Activated CD4-positive, alpha-beta T cell treated with anti-CD3 and anti-CD28 coated beads, Interleukin-2, Interleukin-4, amounts not matched to agents 100 ng/mL and 50 ng/mL, durations not matched to agents 16 hours and 8 hours (primary cell): ENCODE data around the gene CDC40.

Experiments
- DNase-seq: peaks from one replicate; pipeline ENCODE4 v3.0.0-alpha.2; 2020; ENCODE audit warnings: low spot score

Gene CDC40

DNA sequence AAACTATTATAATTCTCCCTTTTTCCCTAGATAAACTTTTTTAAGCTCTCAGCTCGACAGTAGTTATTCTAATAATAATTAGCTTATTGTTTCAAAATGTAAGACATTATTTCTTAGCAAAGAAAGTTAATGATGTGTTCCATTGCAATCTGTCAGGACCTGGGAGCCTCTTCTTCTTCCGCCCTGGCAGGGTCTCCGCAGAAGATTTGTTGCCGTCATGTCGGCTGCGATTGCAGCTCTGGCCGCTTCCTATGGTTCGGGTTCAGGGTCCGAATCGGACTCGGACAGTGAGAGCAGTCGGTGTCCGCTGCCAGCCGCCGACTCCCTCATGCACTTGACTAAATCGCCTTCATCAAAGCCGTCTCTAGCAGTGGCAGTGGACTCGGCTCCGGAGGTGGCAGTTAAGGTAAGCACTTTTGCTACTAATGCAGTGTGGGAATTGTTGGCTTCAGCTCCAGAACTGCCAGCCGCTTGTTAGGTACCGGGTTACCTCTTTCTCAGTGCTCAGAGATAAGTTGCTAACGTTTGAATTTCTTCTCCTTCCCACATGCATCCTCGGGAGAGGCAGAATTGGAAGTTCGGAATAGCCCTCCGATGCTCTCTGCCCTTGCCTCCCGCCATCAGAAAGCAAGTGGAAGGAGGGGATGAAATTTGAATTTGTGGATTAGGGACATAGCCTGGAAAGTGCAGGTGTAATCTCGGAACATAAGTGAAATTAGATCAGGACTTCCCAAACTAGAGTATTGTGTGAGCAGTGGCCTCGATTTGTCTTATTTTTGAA lies at the start of gene CDC40:
Gene CDC40 (plus strand): TSS at position 200 of the 781 bp plus-strand sequence. CDS start 18 bp downstream, at position 218.
- DNase-seq, result peak; percentile 62

DNA sequence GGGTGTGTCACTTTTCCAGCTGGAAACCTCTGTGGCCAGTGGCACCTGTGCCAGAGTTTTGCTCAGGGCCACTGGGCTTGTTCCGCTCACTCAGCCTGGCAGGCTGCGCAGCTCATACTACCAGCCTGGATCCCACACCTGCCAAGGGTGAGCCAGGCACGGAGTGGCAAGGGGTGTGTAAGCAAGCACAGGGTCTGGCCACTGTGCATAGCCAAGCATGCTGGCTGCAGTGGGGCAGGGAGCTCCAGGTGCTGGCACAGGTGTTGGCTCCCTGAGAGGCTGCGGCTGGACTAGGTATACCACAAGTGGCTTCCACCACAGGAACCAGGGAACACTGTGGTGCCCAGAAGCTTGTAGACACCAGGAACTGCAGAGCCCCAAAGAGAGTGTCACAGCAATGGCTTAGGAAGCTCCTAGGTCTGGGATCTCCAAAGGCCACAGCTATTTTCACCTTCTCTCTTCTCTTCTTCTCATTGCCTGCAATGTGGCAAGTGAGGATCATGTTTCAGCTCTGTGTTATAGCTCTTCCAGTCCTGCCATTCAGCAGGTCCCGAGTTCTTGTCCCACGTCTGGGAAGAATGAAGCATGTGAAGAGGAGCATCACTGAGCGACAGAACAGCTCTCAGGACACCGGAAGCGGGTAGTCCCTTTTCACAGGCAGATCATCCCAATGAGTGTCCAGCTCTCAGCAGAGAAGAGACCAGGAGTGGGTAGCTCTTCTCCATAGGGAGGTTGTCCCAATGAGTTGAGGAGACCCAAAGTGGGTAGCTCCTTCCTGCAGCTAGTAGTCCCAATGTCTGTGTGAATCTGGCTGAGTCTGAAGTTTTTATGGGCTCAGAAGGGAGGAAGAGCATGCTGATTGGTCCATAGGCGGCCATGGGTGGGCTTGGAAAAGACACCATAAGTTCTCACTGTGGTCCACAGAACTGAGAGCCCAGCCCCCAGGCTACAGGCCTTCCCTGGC lies 42.0 kb upstream of the CDC40 start:
- DNase-seq, result no peak

DNA sequence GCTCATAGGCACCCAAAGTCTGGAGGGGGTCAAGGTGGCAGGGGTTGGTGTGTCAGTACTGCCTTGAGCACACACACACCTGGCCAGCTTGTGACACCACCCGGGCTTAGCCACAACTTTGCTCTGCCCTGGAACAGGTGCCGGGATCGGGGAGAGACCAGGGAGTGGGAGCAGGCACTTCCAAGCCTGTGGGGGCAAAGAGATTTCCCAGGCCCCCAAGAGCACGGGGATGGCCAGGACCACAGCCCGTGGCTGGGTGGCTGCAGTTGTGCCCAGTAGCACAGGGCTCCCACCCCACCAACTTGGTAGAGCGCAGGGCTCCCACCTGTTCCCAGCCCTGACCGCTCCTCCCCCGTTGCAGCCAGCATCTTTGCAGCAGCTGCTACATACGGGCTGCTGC lies 41.2 kb upstream of the CDC40 start:
- DNase-seq, result no peak

DNA sequence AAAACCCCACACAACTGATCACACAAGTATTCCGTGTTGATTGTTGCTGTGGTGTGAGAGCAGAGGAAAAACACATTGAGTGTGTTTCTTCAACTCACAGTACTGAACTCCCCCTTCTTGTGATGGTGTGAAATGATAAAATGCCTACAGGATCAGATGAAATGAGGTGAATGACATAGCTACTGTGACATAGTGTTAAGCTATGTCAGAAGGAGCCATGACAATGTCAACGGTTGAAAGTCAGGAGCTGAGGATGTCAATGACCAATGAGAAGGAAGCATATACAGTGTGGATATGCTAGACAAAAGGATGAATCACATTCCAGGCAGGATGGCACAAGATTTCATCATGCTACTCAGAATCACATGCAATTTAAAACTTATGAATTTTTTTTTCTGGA lies 39.6 kb upstream of the CDC40 start:
- DNase-seq, result no peak

DNA sequence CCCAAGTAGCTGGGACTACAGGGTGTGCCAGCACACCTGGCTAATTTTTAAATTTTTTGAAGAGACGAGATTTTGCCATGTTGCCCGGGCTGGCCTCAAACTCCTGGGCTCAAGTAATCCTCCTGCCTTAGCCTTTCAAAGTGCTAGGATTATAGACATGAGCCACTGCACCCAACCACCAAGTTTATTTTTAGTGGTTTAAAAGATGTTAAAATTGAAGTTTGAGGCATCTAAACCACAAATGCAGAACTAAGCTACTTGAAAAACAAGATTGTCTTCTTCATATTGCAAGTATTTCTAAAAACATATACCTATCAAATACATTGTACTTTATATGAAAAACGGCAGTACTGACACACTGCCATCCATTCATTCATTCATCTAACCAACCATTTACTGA lies 32.4 kb upstream of the CDC40 start:
- DNase-seq, result no peak

DNA sequence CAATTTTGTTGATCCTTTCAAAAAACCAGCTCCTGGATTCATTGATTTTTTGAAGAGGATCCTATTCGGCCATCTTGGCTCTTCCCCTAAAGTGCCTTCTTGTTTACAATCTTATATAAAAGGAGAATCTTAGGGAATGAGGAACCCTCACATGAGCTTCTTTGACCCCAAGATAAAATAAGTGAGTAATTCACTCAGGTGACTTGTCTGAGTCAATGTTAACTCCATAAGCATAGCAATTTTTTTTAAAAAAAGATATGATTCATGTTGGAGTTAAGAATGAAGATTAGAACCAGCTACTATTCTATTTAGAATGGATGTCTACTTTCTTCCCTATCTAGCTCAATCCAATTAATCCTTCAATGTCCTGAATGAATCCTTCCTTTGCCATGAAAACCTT lies 21.7 kb upstream of the CDC40 start:
- no peak for DNase-seq

DNA sequence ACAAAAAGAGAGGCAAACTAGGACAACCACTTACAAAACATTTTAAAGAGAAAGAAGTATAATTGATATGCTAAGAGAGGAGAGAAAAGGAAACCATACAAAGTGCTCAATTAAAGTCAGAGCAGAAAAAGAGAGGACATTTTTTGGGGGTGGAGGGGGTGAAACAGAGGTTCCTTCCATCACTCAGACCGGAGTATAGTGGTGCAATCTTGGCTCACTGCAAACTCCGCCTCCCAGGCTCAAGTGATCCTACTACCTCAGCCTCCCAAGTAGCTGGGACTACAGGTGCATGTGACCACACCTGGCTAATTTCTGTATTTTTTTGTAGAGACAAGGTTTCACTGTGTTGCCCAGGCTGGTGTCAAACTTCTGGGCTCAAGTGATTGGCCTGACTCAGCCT lies 10.1 kb upstream of the CDC40 start:
- DNase-seq, result no peak

DNA sequence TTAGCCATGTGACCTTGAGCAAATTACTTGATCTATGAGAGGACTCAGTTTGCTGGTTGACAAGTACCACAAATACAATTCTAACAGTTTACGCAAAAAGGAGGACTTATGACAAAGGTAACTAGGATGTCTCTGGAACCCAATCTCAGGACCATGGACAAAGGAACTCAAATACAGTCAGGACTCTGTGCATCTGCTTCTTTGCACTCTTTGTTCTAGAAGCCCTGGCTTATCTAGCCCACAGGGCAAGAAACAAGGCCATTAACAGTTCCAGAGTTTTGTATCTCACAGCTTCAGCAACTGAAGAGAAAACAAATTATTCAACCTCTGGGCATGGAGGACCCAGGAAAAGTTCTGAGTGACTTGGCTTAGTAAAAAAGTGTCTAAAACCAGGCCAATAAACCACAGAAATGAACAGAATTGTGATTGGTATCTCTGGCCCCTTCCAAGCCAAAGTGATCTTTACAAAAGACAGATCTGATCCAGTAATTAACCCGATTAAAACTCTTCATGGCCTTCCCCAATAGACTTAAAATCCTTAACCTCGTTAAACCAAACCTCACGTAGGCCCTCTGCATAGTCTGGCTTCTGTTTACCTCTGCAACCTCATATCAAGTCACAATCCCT lies 6.6 kb upstream of the CDC40 start:
- no peak for DNase-seq

DNA sequence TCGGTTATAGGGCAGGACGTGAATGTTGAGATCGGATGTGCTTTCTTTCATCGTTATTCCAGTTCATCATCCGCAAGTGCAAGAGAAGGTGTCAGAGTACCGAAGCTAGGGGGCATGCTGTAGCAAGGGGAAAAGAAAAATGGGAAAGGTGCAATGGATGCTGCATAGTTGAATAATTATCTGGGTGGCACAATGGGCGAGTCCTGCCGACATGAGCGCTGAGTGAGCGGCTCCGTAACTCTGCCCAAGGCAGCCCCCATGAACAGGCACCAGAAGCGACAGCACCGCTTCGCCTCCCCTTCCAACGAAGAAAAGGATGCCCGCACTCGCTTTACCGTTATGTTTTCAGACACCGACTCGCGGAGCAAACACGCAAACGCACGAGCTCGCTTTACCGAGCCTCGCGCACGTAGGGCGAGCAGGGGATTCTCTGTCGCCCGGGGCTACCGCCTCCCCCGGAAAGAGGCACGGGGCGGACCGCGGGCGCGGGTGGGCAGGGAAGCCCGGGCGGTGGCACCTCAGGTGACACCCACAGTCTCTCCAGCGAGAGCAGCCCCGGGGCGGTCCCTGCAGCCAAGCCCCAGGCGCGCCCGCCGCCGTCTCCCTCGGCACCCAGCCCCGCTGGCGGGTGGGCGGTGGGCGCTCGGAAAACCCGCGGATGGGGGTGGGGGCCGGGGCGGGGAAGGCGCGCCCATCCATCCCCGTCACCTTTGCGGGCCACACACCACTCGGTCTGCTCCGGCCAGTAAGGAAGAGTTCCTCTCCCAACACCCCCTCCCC lies 1.4 kb upstream of the CDC40 start:
- DNase-seq, result peak; percentile 35

DNA sequence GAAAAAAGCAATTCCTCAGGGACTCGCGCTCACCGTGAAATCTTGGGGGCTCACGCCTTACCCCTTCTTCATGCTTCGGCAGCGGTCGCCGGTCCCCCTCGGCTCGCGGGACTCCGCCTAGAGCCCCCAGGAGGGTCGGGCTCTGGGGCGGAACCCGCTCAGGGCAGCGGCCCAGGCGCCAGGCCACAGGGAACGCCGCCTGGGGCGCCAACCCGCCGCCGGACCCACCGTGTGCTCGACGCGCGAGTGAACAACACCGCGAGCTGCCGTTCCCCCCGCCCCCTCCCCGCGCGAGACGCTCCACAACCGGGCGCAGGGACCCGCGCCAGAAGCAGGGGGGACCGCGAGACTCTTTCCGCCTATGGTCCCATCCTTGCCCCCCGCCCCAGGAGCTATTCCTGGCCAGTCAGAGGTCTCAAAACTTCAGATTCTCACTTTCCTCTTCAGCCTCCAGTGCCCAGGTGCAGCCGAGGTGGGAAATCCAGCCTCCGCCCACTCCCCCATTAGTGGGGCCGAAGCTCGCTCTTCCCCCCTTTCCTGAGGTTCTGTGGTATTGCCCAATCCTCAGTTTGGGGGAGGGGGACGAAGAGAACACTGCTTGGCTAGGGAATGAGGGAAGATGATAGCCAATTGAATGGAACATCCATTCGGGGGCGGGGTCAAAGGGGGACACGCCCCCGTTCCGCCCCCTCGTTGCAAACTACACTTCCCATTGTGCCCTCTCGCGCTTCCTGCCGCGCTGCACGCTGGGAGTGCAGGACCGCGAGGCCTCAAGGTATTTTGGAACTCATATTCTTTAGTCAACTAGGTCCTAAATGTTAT lies 610 bp upstream of the CDC40 start, which contains the start of gene WASF1:
Gene WASF1 (minus strand): TSS at position 265 of the 822 bp plus-strand sequence. CDS start 52,069 bp downstream, outside the sequence.
- peak; percentile 92 for DNase-seq

DNA sequence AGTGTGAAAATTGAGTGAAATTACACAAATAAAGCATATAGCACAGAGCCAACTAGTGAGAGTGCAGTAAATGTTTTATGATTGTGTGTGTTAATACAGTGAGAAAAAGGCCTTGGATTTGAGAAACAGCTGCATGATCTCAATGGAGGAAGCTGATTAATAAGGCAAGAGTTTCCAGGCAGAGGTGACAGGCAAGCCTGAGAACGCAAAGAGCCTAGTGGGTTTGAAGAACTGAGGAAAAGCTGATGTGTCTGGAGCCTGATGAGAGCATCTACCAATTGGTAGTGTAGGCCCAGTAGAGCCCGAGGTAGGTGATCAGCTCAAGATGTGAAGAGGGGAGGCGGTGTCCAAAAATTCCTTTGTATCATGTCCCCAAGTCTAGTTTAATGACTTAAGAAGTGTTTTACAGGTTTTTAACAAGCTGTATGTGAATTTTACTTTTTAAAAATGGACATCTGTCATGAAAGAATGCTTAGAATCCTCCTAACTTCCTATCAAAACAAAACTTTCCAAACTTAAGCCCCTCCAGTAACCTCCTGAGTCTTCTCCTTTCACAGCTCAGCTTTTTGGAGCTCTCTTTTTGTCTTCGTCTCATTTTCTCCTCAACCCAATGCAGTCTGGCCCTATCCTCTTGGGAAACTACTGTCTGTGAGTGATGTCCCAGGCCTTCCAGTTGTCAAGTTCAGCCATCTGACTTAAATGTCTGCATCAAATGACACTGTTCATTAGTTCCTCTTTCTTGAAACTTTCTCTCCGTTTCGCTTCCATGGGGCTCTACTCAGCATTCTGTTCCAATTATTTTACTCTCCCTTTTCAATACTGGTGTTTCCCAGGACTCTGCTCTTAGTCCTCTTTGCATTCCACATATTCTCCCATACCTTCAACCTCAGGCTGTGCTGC lies 1.2 kb downstream of the CDC40 start:
- no peak for DNase-seq

DNA sequence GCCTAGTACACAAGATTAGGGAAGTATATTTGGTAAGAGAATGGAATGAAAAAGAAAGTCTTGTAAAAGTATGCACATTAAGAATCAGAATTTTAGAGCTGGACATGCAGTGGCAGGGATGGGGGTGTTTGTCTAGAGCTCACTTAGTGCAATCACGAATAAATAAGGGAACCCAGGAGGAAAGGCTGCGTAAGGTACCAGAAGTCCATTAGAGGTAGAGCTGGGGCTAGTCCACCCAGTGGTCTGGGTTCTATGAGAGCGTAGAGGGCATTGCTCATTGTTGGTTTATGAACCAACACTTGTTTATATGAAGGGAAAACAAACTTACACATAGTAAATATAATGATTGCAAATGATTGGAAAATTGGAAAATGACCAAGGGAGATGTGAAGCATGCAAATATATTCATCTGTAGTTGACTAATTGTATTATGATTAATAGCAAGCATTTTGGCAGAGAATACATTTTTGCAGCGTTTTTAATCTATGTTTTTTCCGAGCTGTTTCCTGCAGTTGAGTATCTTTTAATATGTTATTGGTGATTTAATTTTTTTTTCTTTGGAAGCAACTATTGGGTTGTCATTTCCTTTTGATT lies 3.2 kb downstream of the CDC40 start:
- no peak for DNase-seq

DNA sequence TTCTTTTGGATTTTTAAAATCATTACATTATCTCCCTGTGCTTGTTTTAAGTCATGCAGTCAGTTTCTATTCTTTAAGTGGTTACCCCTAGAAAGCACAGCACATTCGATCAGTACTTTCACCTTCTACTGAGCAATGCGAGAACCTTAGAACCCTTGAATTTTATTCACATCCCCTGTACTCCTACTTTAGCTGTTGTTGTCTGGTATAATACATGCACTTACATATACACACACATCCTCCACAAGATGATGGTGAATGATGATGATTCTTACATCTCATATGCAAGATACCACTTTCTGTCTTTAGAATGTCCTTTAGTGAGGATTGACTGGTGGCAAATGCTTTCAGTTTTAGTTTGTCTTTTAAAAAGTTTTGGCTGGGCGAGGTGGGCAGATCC lies 5.7 kb downstream of the CDC40 start:
- no peak for DNase-seq

DNA sequence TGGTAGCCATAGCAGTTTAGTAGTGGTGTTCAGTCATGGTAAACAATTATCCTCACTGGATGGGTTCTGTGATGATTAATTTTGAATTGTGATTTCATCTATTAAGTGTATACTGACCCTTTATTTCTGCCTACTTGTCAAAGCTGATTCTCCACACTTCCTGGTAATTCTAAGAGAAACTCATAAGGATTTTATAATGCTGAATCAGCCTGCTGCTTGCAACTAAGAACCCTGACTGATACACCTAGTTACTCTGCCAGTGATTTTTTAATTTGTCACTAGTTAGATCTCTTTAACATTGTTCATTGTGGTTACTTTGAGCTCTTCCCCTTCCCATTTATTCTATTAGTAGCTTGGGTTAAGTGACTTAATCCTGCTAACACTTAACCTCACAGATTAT lies 8.6 kb downstream of the CDC40 start:
- DNase-seq, result no peak

DNA sequence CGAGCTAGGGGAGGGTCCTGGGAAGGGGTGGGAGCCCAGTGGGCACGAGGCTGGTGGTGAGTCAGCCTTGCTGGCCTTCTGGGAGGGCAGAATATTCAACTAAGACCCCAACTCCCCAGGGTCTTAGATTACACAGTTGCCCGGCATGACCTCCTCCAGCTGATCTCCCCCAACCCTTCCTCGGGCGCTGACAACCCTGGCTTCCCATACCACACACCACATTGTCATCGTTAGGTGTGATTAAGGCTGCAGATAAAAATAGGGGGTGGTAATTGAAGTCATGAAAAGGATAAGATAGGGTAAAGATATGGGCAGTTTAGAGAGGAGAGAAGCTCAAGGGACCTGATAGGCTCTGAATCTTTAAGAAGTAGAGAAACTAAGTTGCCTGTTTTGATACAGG lies 10.5 kb downstream of the CDC40 start:
- DNase-seq, result no peak

DNA sequence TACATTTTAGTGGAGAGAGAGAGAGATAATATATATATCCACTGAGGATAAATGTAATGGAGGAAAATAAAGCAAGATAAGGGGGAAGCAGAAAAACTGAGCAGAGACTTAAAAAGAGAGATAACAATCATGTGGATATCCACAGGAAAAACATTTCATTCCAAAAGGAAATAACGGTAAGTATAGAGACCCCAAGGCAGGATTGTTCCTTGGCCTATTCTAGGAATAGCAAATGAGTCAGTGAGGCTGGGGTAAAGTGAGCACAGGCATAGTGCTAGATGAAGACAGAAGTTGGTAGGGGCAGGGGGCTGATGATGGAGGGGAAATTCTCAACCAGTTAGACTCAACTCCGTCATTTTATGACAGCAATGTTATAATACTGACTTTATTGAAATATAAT lies 11.2 kb downstream of the CDC40 start:
- DNase-seq, result no peak

DNA sequence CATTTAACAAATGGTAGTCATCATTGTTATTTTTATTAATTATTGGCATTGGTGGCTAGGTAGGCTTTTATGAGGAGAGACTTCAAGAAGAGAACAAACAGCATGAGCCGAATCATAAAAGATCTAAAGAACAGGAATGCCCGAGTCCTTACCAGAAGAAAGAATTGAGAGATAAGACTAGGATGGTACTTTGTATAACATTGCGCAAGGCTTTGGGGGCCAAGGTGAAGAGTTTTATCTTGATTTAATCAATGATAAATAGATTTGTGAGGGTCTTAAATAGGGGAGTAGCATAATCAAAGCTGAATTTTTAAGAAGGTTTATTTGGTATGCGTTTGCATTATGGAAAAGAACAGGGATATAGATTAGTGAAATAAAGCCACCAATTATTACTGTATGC lies 15.4 kb downstream of the CDC40 start:
- DNase-seq, result no peak

DNA sequence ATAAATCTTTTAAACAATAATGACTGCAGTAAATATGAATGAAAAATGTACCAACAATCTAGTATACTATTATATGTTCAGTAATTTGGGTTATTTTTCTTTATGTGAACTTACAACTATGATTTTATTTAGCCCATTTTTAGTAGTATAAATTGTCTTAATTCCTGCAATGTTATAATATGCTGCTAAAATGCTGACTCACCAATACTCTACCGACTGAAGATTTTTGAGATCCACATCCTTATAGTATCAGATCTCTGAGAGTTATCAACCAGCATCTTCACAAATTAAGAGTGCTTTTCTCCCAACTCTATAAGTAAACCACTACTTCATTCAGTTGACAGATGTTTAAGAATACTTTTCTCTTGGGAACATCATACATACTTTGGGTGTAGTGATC lies 16.6 kb downstream of the CDC40 start:
- no peak for DNase-seq

DNA sequence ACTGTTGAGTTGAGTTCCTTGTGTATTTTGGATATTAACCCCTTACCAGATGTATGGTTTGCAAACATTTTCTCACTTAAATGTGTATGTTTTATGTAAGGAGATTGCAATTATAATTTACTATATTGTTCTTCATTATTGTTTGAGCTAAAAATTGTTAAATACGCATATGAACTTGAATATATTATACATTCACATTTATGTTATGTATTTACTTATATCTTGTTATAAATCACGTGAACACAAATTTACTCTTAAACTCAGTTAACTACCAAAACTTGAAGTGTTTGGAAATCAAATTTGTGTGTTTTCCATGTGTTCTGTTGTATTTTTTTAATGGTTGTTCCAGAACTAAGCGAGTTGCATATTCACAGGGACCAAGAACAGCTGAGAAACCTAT lies 18.3 kb downstream of the CDC40 start:
- no peak for DNase-seq
